ENCODE results near the gene SLC7A5.

GRCh38 chr16:87845807-87846619 lies 23.3 kb downstream of the SLC7A5 start:
- TF ChIP-seq TAF1 (IDR thresholded peaks at IDR 0.05; ENCODE audit: borderline replicate concordance, insufficient read depth, low read length): no peak
- TF ChIP-seq REST (IDR thresholded peaks at IDR 0.05; ENCODE audit: insufficient read depth in 1 of 2, low read depth in 2 of 2, low read length in 2 of 2): no peak
- no peak for TF ChIP-seq POLR2AphosphoS5 (IDR thresholded peaks at IDR 0.05; ENCODE audit: low read depth, low read length)
- no peak for TF ChIP-seq SIN3A (IDR thresholded peaks at IDR 0.05; ENCODE audit: borderline replicate concordance, insufficient read depth, low read length)

Data from PFSK-1 (cell line).